Thyroid gland (tissue), 4 donors: Measurements from ENCODE around the gene S1PR4. TPM values are rescaled to one million over a fixed set of nuclear protein-coding genes. Genes with fewer than 3 reads are reported as not detected.
"Not testable (repeated sequence)": the region's sequence is repeated elsewhere in the genome, so short reads cannot be mapped to it uniquely, and the experiment has no call there.

Experiments
- DNase-seq, 2 donors: peaks; one replicate each; pipeline ENCODE4 v3.0.0-alpha.2; 2019
- H3K27ac ChIP-seq, 3 donors: fragments of 200-600 bp; sonication (generic); 1 replicate in 2 of 3; 2 replicates in 1 of 3; pipeline ENCODE4 v1.5.1; 2016 to 2019; ENCODE audit warnings: mild to moderate bottlenecking in 1 of 3, moderate library complexity in 1 of 3
- H3K27me3 ChIP-seq: fragments of 200-600 bp; sonication (generic); one replicate; pipeline ENCODE4 v1.5.1; 2019
- H3K36me3 ChIP-seq, 2 donors: fragments of 200-600 bp; sonication (generic); one replicate each; pipeline ENCODE4 v1.5.1; 2016 to 2019
- H3K4me1 ChIP-seq, 2 donors: fragments of 200-600 bp; sonication (generic); one replicate each; pipeline ENCODE4 v1.5.1; 2017 to 2019
- H3K4me3 ChIP-seq, 3 donors: fragments of 200-600 bp; sonication (generic); replicated peaks in 1 of 3; 1 replicate in 2 of 3; 2 replicates in 1 of 3; pipeline ENCODE4 v1.5.1; 2016; ENCODE audit warnings: mild to moderate bottlenecking in 1 of 3
- H3K9me3 ChIP-seq: fragments of 200-600 bp; sonication (generic); one replicate; pipeline ENCODE4 v1.5.1; 2017
- CTCF ChIP-seq, 6 experiments: fragments of 200-600 bp in 3 of 6; fragments of 450-650 bp in 3 of 6; sonication (generic) in 3 of 6; IDR thresholded peaks; one replicate each; pipeline ENCODE4 v1.5.1; 2016 to 2019; ENCODE audit warnings: antibody characterized with exemption in 6 of 6, mild to moderate bottlenecking in 2 of 6, inconsistent platforms in 1 of 6, moderate library complexity in 1 of 6
- POLR2A ChIP-seq, 2 donors: fragments of 450-650 bp; IDR thresholded peaks; one replicate each; pipeline ENCODE4 v1.6.1; 2017; ENCODE audit warnings: antibody characterized with exemption in 2 of 2, mild to moderate bottlenecking in 2 of 2, moderate library complexity in 1 of 2
- WGBS, 2 donors: methylation state at CpG; one replicate each; pipeline ENCODE4 v1.1.5; 2017; 5-methylcytosine and 5-hydroxymethylcytosine counted together
- intact Hi-C: fragments of 100-400 bp; cut with DNase I; formaldehyde crosslinking; loops from one replicate; pipeline ENCODE4 v1.15.1; 2023
- total RNA-seq, 4 donors: library from RNA; depleted of rRNA; stranded (reverse); fragments of >200 nt; gene quantifications; one replicate each; pipeline ENCODE4 v1.2.3, GENCODE V29; 2016

The S1PR4 gene
- total RNA-seq, 4 donors from 2014 or later, result 2.1 to 5.4 (median 3.4) TPM

- intact Hi-C loops, result no loop called here
- Histone ChIP-seq H3K36me3 (no peaks in the 10 kb centered on the region), H3K4me3 (no peak overlapping the region), H3K4me1 (no peaks in the 10 kb centered on the region), H3K27ac (no peak overlapping the region), H3K9me3 (no peaks in the 10 kb centered on the region), H3K27me3 (no peaks in the 10 kb centered on the region)
- no peak for TF ChIP-seq CTCF (IDR thresholded peaks at IDR 0.05)
- no peak for TF ChIP-seq POLR2A (IDR thresholded peaks at IDR 0.05)
- WGBS, 2 donors, result 87 to 94% methylated on average over 5 of the region's 5 CpGs
- no peak for DNase-seq
These were observed 38.3 kb downstream of the S1PR4 start for GRCh38 chr19:3216874-3217273.

GRCh38 chr19:3220576-3220975 is 42.0 kb downstream of the S1PR4 start:
- WGBS, 2 donors, result 82 to 83% methylated on average over 11 to 12 of the region's 12 CpGs

GRCh38 chr19:3221576-3221975 is 43.0 kb downstream of the S1PR4 start:
- H3K27me3 ChIP-seq, H3K4me1 ChIP-seq, H3K27ac ChIP-seq, intact Hi-C loops, DNase-seq, H3K4me3 ChIP-seq, H3K9me3 ChIP-seq, H3K36me3 ChIP-seq: not testable (repeated sequence)
- WGBS, 2 donors, result 89 to 93% methylated on average over 4 to 5 of the region's 5 CpGs

More at GRCh38 chr19:3220576-3220975, 42.0 kb downstream of the S1PR4 start:
- H3K9me3 ChIP-seq, result no peaks in the 10 kb centered on the region
- no peaks in the 10 kb centered on the region for H3K27me3 ChIP-seq
- no peak overlapping the region for H3K27ac ChIP-seq
- no peaks in the 10 kb centered on the region for H3K36me3 ChIP-seq
- no peak for DNase-seq
- H3K4me1 ChIP-seq, result peaks cover 0 to 3% of the 10 kb centered on the region in 2 donors
- intact Hi-C loops, result no loop called here
- no peak overlapping the region for H3K4me3 ChIP-seq
- TF ChIP-seq CTCF (IDR thresholded peaks at IDR 0.05) (no peak), POLR2A (IDR thresholded peaks at IDR 0.05) (no peak)

GRCh38 chr19:3222709-3223108 is 44.1 kb downstream of the S1PR4 start:
- intact Hi-C loops, result no loop called here
- no peak overlapping the region for H3K27ac ChIP-seq
- peaks cover 0 to 3% of the 10 kb centered on the region in 2 donors for H3K4me1 ChIP-seq
- TF ChIP-seq POLR2A (IDR thresholded peaks at IDR 0.05) (no peak), CTCF (IDR thresholded peaks at IDR 0.05) (no peak)
- H3K27me3 ChIP-seq, result no peaks in the 10 kb centered on the region
- no peak for DNase-seq
- WGBS, 2 donors, result 88 to 91% methylated on average over 5 of the region's 5 CpGs
- H3K4me3 ChIP-seq, result no peak overlapping the region
- H3K36me3 ChIP-seq, result no peaks in the 10 kb centered on the region
- H3K9me3 ChIP-seq, result no peaks in the 10 kb centered on the region

- TF ChIP-seq CTCF (IDR thresholded peaks at IDR 0.05), result peak in 4 of 6 experiments; percentile 16 to 83 (median 46)
- no peak for TF ChIP-seq POLR2A (IDR thresholded peaks at IDR 0.05)
- intact Hi-C loops, result no loop called here
- DNase-seq, result peak; percentile 43 to 46
These were observed 46.0 kb downstream of the S1PR4 start, which contains the start of gene CELF5 for GRCh38 chr19:3224346-3225168. CELF5 (plus strand) TSS chr19:3224661; CDS start chr19:3224740, 79 bp downstream.

More at GRCh38 chr19:3224346-3225168, 46.0 kb downstream of the S1PR4 start, which contains the start of gene CELF5:
- 4 to 5% methylated on average over 23 to 24 of the region's 94 CpGs for WGBS, 2 donors
- Histone ChIP-seq H3K36me3 (no peaks in the 10 kb centered on the region), H3K4me1 (peaks cover 0 to 3% of the 10 kb centered on the region in 2 donors), H3K4me3 (no peak within 1 kb of the TSS), H3K27me3 (no peaks in the 10 kb centered on the region), H3K9me3 (no peaks in the 10 kb centered on the region), H3K27ac (no peak within 1 kb of the TSS)
